K562 (cell line): Measurements from ENCODE around the gene CCNQ. TPM values are rescaled to one million over a fixed set of nuclear protein-coding genes. Genes with fewer than 3 reads are reported as not detected.
A peak's percentile ranks its signal among the peaks of the same experiment; 100 is the strongest.

Source experiments
- ATAC-seq: fragments of 200-7000 bp; cut with Tn5 transposase; 3 replicates; pipeline ENCODE4 v1.9.1; 2020; ENCODE audit warnings: moderate library complexity
- BruUV-seq: library from RNA; stranded (reverse); fragments of 400-500 nt; replicated peaks from 2 replicates; lab custom pipeline; 2021; lab: Mats Ljungman, UMichigan
- CTCF ChIA-PET: fragments of 300-600 bp; formaldehyde crosslinking; extraction: SDS; loops from one replicate; lab custom pipeline; 2021; ENCODE audit warnings: low intra/inter-chr PET ratio; lab: Yijun Ruan, JAX
- POLR2A ChIA-PET: fragments of 300-600, 350-650 bp; sonication (Branson Sonifier 250); formaldehyde crosslinking; extraction: SDS; loops from one replicate; lab custom pipeline; 2021; ENCODE audit warnings: antibody characterized with exemption, inconsistent platforms; lab: Yijun Ruan, JAX
- DNase-seq, 4 experiments: peaks; one replicate each; pipeline versions ENCODE4 v3.0.0 to v3.0.0-alpha.2; 2011 to 2018; ENCODE audit warnings: low spot score in 3 of 4, mixed read lengths in 3 of 4; ENCODE audit errors: extremely low read depth in 1 of 4
- FAIRE-seq: peaks from 2 replicates; lab custom pipeline; 2011; peaks lifted over from hg19 to GRCh38; lab: Jason Lieb, UNC
- H2AFZ ChIP-seq: 2 replicates; pipeline ENCODE4 v1.6.0; 2011; ENCODE audit warnings: low read depth, low read length, control low read depth, inconsistent platforms
- H3K27ac ChIP-seq: fragments of 200-600 bp; 3 replicates; pipeline ENCODE4 v1.8.0; 2011; ENCODE audit warnings: low read depth, mild to moderate bottlenecking, control low read depth, inconsistent platforms, low read length, moderate library complexity, mixed read lengths; ENCODE audit errors: extremely low read depth
- H3K27me3 ChIP-seq, 2 experiments: fragments of 300-600 bp in 1 of 2; 2 replicates in 1 of 2; 3 replicates in 1 of 2; pipeline versions ENCODE4 v1.6.0 to v1.8.0; 2011; ENCODE audit warnings: inconsistent platforms in 2 of 2, low read length in 2 of 2, mild to moderate bottlenecking in 1 of 2, mixed read lengths in 1 of 2, moderate library complexity in 1 of 2; ENCODE audit not compliant: control insufficient read depth in 2 of 2, insufficient read depth in 2 of 2
- H3K36me3 ChIP-seq: fragments of 300-600 bp; 3 replicates; pipeline ENCODE4 v1.8.0; 2011; ENCODE audit warnings: mild to moderate bottlenecking, low read length, inconsistent platforms; ENCODE audit not compliant: control insufficient read depth, insufficient read depth
- H3K4me1 ChIP-seq, 2 experiments: fragments of 200-600 bp in 1 of 2; replicated peaks in 1 of 2; 2 replicates in 1 of 2; 3 replicates in 1 of 2; pipeline versions ENCODE4 v1.5.1 to v1.8.0; 2011; ENCODE audit warnings: inconsistent platforms in 2 of 2, low read length in 2 of 2, mild to moderate bottlenecking in 1 of 2, mixed read lengths in 1 of 2, moderate library complexity in 1 of 2; ENCODE audit not compliant: control insufficient read depth in 2 of 2, insufficient read depth in 2 of 2
- H3K4me2 ChIP-seq: 2 replicates; pipeline ENCODE4 v1.6.1; 2011; ENCODE audit warnings: low read length, control low read depth, inconsistent platforms, mixed read lengths; ENCODE audit not compliant: insufficient read depth
- H3K4me3 ChIP-seq: fragments of 200-600 bp; sonication (generic), shearing (Covaris generic); 2 replicates; pipeline ENCODE4 v1.5.1; 2016; ENCODE audit warnings: control low read depth, inconsistent platforms
- H3K79me2 ChIP-seq: fragments of 200-600 bp; 3 replicates; pipeline ENCODE4 v1.8.0; 2011; ENCODE audit warnings: low read length, inconsistent platforms; ENCODE audit not compliant: control insufficient read depth, insufficient read depth
- H3K9ac ChIP-seq, 2 experiments: 2 replicates each; pipeline versions ENCODE4 v1.6.0 to v1.6.1; 2011; ENCODE audit warnings: low read depth in 2 of 2, low read length in 2 of 2, control low read depth in 1 of 2, inconsistent platforms in 1 of 2, mild to moderate bottlenecking in 1 of 2, mixed read lengths in 1 of 2; ENCODE audit not compliant: insufficient read depth in 1 of 2
- H3K9me1 ChIP-seq: one replicate; pipeline ENCODE4 v1.6.0; 2011; ENCODE audit warnings: inconsistent platforms, mild to moderate bottlenecking, low read length, moderate library complexity; ENCODE audit not compliant: control insufficient read depth, insufficient read depth
- H3K9me3 ChIP-seq: replicated peaks from 2 replicates; pipeline ENCODE4 v1.5.1; 2011; ENCODE audit warnings: low read depth, low read length, inconsistent platforms; ENCODE audit not compliant: control insufficient read depth, insufficient read depth
- H4K20me1 ChIP-seq: replicated peaks from 2 replicates; pipeline ENCODE4 v1.6.1; 2011; ENCODE audit warnings: low read length, inconsistent platforms, mixed read lengths; ENCODE audit not compliant: control insufficient read depth, insufficient read depth
- BHLHE40 ChIP-seq: IDR thresholded peaks from 2 replicates; pipeline ENCODE4 v1.6.1; 2011; ENCODE audit warnings: low read length, improper control_type of control experiment
- CC2D1A ChIP-seq: fragments of 450-650 bp; IDR thresholded peaks from 2 replicates; pipeline ENCODE4 v1.6.1; 2017; ENCODE audit warnings: mild to moderate bottlenecking
- CCNT2 ChIP-seq: IDR thresholded peaks from 2 replicates; pipeline ENCODE4 v1.6.1; 2011; ENCODE audit warnings: borderline replicate concordance, low read depth, mild to moderate bottlenecking, moderate library complexity, mixed read lengths, low read length; ENCODE audit not compliant: insufficient read length; ENCODE audit errors: extremely low read depth
- HOXB6 ChIP-seq: fragments of 250-450 bp; sonication (Bioruptor Pico); IDR thresholded peaks from 2 replicates; pipeline ENCODE4 v1.5.1; 2022; ENCODE audit warnings: mild to moderate bottlenecking, borderline replicate concordance
- KLF10 ChIP-seq: fragments of 250-450 bp; sonication (Bioruptor Pico); IDR thresholded peaks from 2 replicates; pipeline ENCODE4 v1.6.1; 2021; ENCODE audit warnings: matching md5 sums
- MXD1 ChIP-seq: fragments of 250-450 bp; sonication (Bioruptor Pico); IDR thresholded peaks from 2 replicates; pipeline ENCODE4 v1.8.0; 2021; ENCODE audit warnings: borderline replicate concordance, mild to moderate bottlenecking, moderate library complexity; ENCODE audit not compliant: poor library complexity, severe bottlenecking
- MXI1 ChIP-seq: IDR thresholded peaks from 2 replicates; pipeline ENCODE4 v1.6.1; 2011; ENCODE audit warnings: low read depth, mild to moderate bottlenecking, improper control_type of control experiment, low read length
- NFIC ChIP-seq: fragments of 450-650 bp; IDR thresholded peaks from 2 replicates; pipeline ENCODE4 v1.6.1; 2017; ENCODE audit warnings: mild to moderate bottlenecking, inconsistent platforms
- POLR2A ChIP-seq: fragments of 450-650 bp; conservative IDR thresholded peaks from 2 replicates; pipeline ENCODE4 v1.6.1; 2016
- RBFOX2 ChIP-seq: fragments of 200-400 bp; formaldehyde crosslinking; IDR thresholded peaks from 2 replicates; pipeline ENCODE4 v1.6.1; 2017; ENCODE audit warnings: low read depth, mild to moderate bottlenecking, low read length, moderate library complexity
- USF2 ChIP-seq: sonication (generic); formaldehyde crosslinking; IDR thresholded peaks from 2 replicates; pipeline ENCODE4 v1.5.0; 2020; ENCODE audit warnings: missing genetic modification reagents
- ZKSCAN3 ChIP-seq: fragments of 250-450 bp; sonication (Bioruptor Pico); IDR thresholded peaks from 2 replicates; pipeline ENCODE4 v1.4.0; 2020
- ZNF212 ChIP-seq: fragments of 450-650 bp; formaldehyde crosslinking; IDR thresholded peaks from 2 replicates; pipeline ENCODE4 v1.4.0; 2020; ENCODE audit warnings: mild to moderate bottlenecking
- ZNF224 ChIP-seq: sonication (generic); formaldehyde crosslinking; IDR thresholded peaks from 2 replicates; pipeline ENCODE4 v1.8.0; 2022; ENCODE audit warnings: mild to moderate bottlenecking, missing genetic modification reagents
- ZSCAN29 ChIP-seq: fragments of 450-650 bp; IDR thresholded peaks from 2 replicates; pipeline ENCODE4 v1.6.1; 2017
- WGBS: fragments of 100-300 bp; shearing (Covaris generic); methylation state at CpG from one replicate; pipeline ENCODE4 v1.1.6; 2016; ENCODE audit warnings: low coverage, mixed read lengths; ENCODE audit not compliant: insufficient coverage; ENCODE audit errors: missing lambda C conversion rate; 5-methylcytosine and 5-hydroxymethylcytosine counted together
- in situ Hi-C: fragments of 300-500 bp; cut with MboI; formaldehyde crosslinking; loops from 4 replicates; pipeline ENCODE4 v1.15.0; 2018; ENCODE audit warnings: inconsistent platforms, mixed read lengths
- intact Hi-C: fragments of 100-400 bp; cut with micrococcal nuclease; formaldehyde crosslinking; loops from 2 replicates; pipeline ENCODE4 v1.14.2; 2022
- polyA plus RNA-seq, 8 experiments: library from polyadenylated mRNA; depleted of rRNA in 4 of 8; stranded (reverse) in 5 of 8; unstranded in 3 of 8; fragments of >200 nt; fragmentation: Nextera tagmentation in 2 of 8; fragmentation: Illumina TruSeq in 1 of 8; extraction: Ambion mirVana in 2 of 8; extraction: Trizol in 1 of 8; gene quantifications; 2 replicates each; pipeline versions ENCODE4 v1.2.1 to v1.2.3, GENCODE V29; 2011 to 2014; ENCODE audit warnings: inconsistent platforms in 1 of 8, missing spikeins in 1 of 8
- total RNA-seq, 7 experiments: library from RNA; depleted of rRNA in 6 of 7; stranded (reverse); fragments of >200 nt in 6 of 7; fragmentation: Illumina TruSeq in 2 of 7; extraction: Trizol in 2 of 7; gene quantifications; 2 replicates each; pipeline versions ENCODE4 v1.2.1 to v1.2.3, GENCODE V29; 2011 to 2021; ENCODE audit warnings: low replicate concordance in 1 of 7

CCNQ gene
- total and polyA plus RNA-seq, 9 of the 15 experiments (the other 6 are each of a cell fraction or from before 2014, with no cell fraction given): 0.92 to 53.8 (median 25.3) TPM

- ChIA-PET POLR2A (no interaction called here), CTCF (no interaction called here)
- FAIRE-seq (no peak), ATAC-seq (no peak), DNase-seq (no peak)
- Histone ChIP-seq H3K27ac (no peak overlapping the region), H3K79me2 (peaks cover 17% of the 10 kb centered on the region; the same call in 2 of the 3 replicates), H3K27me3 (no peaks in the 10 kb centered on the region), H3K9me1 (no peaks in the 10 kb centered on the region), H3K4me1 (peaks cover 3 to 6% of the 10 kb centered on the region in 2 experiments; a peak in 3 of 5 replicates), H2AFZ (no peak overlapping the region), H3K9ac (no peak overlapping the region), H3K4me2 (no peak overlapping the region), H3K9me3 (no peaks in the 10 kb centered on the region), H3K36me3 (peaks cover 57% of the 10 kb centered on the region; the same call in 2 of the 3 replicates), H3K4me3 (no peak overlapping the region), H4K20me1 (no peaks in the 10 kb centered on the region)
- BruUV-seq: no TSS peak
- intact Hi-C loops: no loop called here
- in situ Hi-C loops: no loop called here
- 92% methylated on average over 11 of the region's 12 CpGs for WGBS
- TF ChIP-seq ZNF212 (CRISPR knock-in tag): no peak
- peak; percentile 54 for TF ChIP-seq NFIC
- TF ChIP-seq RBFOX2: 0 out of 2 replicates have a peak, but pooled peaks have one; percentile 22
These were observed 5.8 kb downstream of the CCNQ start for GRCh38 chrX:153592966-153593688.

GRCh38 chrX:153592091-153592833 is 6.7 kb downstream of the CCNQ start:
- Histone ChIP-seq H3K4me2 (no peak overlapping the region), H3K9me1 (no peaks in the 10 kb centered on the region), H3K4me3 (no peak overlapping the region), H3K9ac (no peak overlapping the region), H3K27ac (no peak overlapping the region), H3K9me3 (no peaks in the 10 kb centered on the region), H3K36me3 (peaks cover 64% of the 10 kb centered on the region; the same call in 2 of the 3 replicates), H3K27me3 (no peaks in the 10 kb centered on the region), H3K4me1 (peaks cover 0 to 2% of the 10 kb centered on the region in 2 experiments; a peak in 2 of 5 replicates), H2AFZ (no peak overlapping the region), H3K79me2 (peaks cover 8% of the 10 kb centered on the region; the same call in 1 of the 3 replicates), H4K20me1 (no peaks in the 10 kb centered on the region)
- ATAC-seq: no peak
- TF ChIP-seq ZSCAN29 (no peak), HOXB6 (CRISPR knock-in tag) (no peak), BHLHE40 (no peak), MXD1 (CRISPR knock-in tag) (no peak), MXI1 (no peak), CC2D1A (no peak), USF2 (CRISPR knock-in tag) (no peak), ZKSCAN3 (CRISPR knock-in tag) (no peak), POLR2A (no peak), ZNF224 (CRISPR knock-in tag) (no peak), KLF10 (CRISPR knock-in tag) (no peak), CCNT2 (no peak)
- intact Hi-C loops (no loop called here), in situ Hi-C loops (no loop called here)
- DNase-seq: no peak
- POLR2A ChIA-PET: interaction anchor here (1.0 kb wide), 1 partner anchor 99 kb away, joined by 3 read pairs; no protein-coding TSS in a partner anchor
- WGBS: 94% methylated on average over 19 of the region's 30 CpGs
- FAIRE-seq: no peak
- BruUV-seq: no TSS peak
- CTCF ChIA-PET: no interaction called here
